ENCODE data around the gene ZSWIM4.

DNA sequence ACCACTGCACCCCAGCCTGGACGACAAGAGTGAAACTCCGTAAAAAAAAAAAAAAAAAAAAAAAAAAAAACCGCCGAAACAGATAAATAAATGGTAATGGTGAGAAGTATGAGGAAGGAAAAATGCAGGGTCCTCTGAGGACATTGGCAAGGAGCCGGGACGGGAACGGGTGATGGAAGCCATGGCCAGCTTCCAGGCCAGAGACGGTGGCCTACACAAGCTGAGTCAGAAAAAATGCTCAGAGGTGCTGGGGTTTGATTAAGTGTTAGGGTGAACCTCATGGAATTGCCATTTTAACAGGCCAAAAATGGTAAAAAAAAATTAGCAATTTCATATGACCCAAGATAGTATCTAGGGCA lies 866 bp upstream of the ZSWIM4 start:
- TF ChIP-seq, protein P1, sequence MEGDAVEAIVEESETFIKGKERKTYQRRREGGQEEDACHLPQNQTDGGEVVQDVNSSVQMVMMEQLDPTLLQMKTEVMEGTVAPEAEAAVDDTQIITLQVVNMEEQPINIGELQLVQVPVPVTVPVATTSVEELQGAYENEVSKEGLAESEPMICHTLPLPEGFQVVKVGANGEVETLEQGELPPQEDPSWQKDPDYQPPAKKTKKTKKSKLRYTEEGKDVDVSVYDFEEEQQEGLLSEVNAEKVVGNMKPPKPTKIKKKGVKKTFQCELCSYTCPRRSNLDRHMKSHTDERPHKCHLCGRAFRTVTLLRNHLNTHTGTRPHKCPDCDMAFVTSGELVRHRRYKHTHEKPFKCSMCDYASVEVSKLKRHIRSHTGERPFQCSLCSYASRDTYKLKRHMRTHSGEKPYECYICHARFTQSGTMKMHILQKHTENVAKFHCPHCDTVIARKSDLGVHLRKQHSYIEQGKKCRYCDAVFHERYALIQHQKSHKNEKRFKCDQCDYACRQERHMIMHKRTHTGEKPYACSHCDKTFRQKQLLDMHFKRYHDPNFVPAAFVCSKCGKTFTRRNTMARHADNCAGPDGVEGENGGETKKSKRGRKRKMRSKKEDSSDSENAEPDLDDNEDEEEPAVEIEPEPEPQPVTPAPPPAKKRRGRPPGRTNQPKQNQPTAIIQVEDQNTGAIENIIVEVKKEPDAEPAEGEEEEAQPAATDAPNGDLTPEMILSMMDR (IDR thresholded peaks at IDR 0.05), result no peak
- no peak for TF ChIP-seq POLR2A (IDR thresholded peaks at IDR 0.05)
